Measurements from ENCODE around the gene C11orf65. TPM values are rescaled to one million over a fixed set of nuclear protein-coding genes. Genes with fewer than 3 reads are reported as not detected.

The C11orf65 gene
- polyA plus RNA-seq, 3 donors = not detected

DNA sequence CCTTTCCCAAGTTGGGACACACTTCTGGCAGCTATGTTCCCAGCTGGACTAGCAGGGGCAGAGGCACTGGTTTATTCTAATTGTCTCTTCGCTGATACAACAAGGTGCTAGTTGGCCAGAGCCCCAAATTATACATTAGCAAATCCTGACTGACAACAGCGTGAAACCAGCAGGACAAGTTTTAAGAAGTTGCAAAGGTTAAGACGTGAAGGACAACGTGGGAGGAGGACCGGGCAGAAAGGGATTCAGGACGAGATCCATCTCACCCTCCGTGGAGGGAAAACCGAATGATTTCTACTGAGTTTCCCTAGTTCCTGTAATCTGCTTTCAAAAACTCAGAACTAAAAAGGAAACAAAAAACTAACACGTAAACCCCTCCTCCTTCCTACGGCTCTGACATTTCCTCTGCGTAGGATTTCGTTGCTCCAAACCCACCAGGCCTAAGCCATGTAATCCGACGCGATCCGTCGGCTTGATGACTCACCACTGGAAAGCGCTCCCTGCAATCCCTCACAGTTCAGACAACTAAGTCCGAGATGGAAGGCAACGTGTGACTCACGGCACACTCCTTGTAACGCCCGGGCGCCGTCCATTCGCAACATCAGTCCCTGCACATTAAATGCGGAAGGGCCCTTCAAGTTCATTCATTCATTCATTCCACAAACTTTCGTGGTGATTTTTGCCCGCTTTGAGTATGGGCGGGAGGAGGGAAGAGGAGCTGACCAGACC lies 30.2 kb upstream of the C11orf65 start:
- H3K4me3 ChIP-seq (replicated peaks in 1 of 3; ENCODE audit: low read depth in 2 of 3, low read length in 3 of 3) = peak overlapping the region; percentile 29 to 91 (median 90)
- intact Hi-C loops (cut with micrococcal nuclease) = loop anchor here (2.0 to 10.0 kb wide), 3 partner anchors 31 to 930 kb away; partner anchors contain the start of genes ALKBH8 (in 1 of the 2), ATM (in 1 of the 2), C11orf65 (in 1 of the 2) and NPAT (in 1 of the 2)
- peak overlapping the region; percentile 94 for H2AFZ ChIP-seq (ENCODE audit: insufficient read depth, low read depth, low read length, poor library complexity, severe bottlenecking)
- Mint-ChIP-seq H3K27ac (peak overlapping the region; percentile 96 to 99 (median 98)), H3K9me3 (no peaks in the 10 kb centered on the region), H3K4me1 (peaks cover 12% of the 10 kb centered on the region), H3K4me3 (peak overlapping the region; percentile 87 to 97), H3K27me3 (ENCODE audit: low read depth in 3 of 3) (peaks cover 0 to 4% (median 0%) of the 10 kb centered on the region in 3 donors), H3K36me3 (peaks cover 0 to 2% of the 10 kb centered on the region in 2 donors)
- DNase-seq = peak; percentile 99
- peak overlapping the region; percentile 79 for H3K9ac ChIP-seq (ENCODE audit: insufficient read depth, low read length, poor library complexity, severe bottlenecking)
- H3K4me1 ChIP-seq (ENCODE audit: control insufficient read depth in 1 of 2, insufficient read depth in 2 of 2, low read length in 2 of 2) = peaks cover 12 to 14% of the 10 kb centered on the region in 2 donors
- peak overlapping the region; percentile 52 to 94 for H3K27ac ChIP-seq (ENCODE audit: low read depth in 1 of 2, low read length in 2 of 2)
- H3K4me2 ChIP-seq (replicated peaks; ENCODE audit: extremely low read depth, low read length, poor library complexity, severe bottlenecking) = peak overlapping the region; percentile 99
- H3K27me3 ChIP-seq (ENCODE audit: control insufficient read depth in 2 of 2, insufficient read depth in 2 of 2, low read length in 2 of 2) = no peaks in the 10 kb centered on the region
- H3K79me2 ChIP-seq (ENCODE audit: insufficient read depth, low read length) = peaks cover 4% of the 10 kb centered on the region
- H4K20me1 ChIP-seq (ENCODE audit: insufficient read depth, low read length) = no peaks in the 10 kb centered on the region
- TF ChIP-seq, protein P1, sequence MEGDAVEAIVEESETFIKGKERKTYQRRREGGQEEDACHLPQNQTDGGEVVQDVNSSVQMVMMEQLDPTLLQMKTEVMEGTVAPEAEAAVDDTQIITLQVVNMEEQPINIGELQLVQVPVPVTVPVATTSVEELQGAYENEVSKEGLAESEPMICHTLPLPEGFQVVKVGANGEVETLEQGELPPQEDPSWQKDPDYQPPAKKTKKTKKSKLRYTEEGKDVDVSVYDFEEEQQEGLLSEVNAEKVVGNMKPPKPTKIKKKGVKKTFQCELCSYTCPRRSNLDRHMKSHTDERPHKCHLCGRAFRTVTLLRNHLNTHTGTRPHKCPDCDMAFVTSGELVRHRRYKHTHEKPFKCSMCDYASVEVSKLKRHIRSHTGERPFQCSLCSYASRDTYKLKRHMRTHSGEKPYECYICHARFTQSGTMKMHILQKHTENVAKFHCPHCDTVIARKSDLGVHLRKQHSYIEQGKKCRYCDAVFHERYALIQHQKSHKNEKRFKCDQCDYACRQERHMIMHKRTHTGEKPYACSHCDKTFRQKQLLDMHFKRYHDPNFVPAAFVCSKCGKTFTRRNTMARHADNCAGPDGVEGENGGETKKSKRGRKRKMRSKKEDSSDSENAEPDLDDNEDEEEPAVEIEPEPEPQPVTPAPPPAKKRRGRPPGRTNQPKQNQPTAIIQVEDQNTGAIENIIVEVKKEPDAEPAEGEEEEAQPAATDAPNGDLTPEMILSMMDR (IDR thresholded peaks at IDR 0.05) = no peak
- no peaks in the 10 kb centered on the region for H3K9me3 ChIP-seq (replicated peaks in 1 of 2; ENCODE audit: control insufficient read depth in 1 of 2, insufficient read depth in 1 of 2, low read length in 2 of 2)
- WGBS (ENCODE audit: insufficient coverage) = 0% methylated on average over 19 of the region's 30 CpGs
- H3K36me3 ChIP-seq (replicated peaks in 1 of 2; ENCODE audit: control insufficient read depth in 1 of 2, insufficient read depth in 2 of 2, low read length in 2 of 2) = no peaks in the 10 kb centered on the region

DNA sequence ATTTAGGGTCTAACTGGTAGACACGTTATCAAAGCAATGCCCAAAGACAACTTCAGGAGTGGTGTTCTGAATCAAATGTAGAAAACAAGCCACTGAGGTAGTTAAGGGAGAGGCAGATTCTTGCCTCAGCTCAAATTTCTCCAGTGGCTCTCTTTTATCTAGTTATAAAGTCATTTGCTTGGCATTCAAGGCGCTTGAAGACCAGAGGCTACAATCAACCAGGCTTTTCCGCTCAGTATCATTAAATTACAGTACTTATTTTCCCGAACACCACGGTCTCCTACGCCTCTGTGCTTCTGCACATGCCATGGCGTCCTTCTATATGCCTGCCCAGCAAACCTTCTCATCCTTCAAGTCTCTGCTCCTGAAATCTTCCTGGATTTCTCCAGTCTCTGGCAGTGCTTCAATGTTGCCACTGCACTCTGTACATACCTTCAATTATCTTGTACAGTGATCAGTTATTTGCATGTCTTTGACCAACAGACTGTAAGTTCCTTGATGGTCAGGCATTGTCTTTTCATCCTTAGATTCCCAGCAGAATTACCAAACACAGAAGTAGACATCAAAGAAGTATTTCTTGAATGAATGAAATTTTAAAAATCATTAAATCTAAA lies 29.4 kb upstream of the C11orf65 start:
- Mint-ChIP-seq H3K4me1 (peaks cover 12% of the 10 kb centered on the region), H3K4me3 (peak overlapping the region; percentile 87 to 97), H3K36me3 (peaks cover 0 to 2% of the 10 kb centered on the region in 2 donors), H3K27me3 (ENCODE audit: low read depth in 3 of 3) (peaks cover 0 to 4% (median 0%) of the 10 kb centered on the region in 3 donors), H3K27ac (peak overlapping the region; percentile 96 to 99 (median 98)), H3K9me3 (no peaks in the 10 kb centered on the region)
- H3K79me2 ChIP-seq (ENCODE audit: insufficient read depth, low read length) = peaks cover 4% of the 10 kb centered on the region
- intact Hi-C loops (cut with micrococcal nuclease) = loop anchor here (2.0 to 10.0 kb wide), 3 partner anchors 30 to 929 kb away; partner anchors contain the start of genes ALKBH8 (in 1 of the 2), ATM (in 1 of the 2), C11orf65 (in 1 of the 2) and NPAT (in 1 of the 2)
- H3K9me3 ChIP-seq (replicated peaks in 1 of 2; ENCODE audit: control insufficient read depth in 1 of 2, insufficient read depth in 1 of 2, low read length in 2 of 2) = no peaks in the 10 kb centered on the region
- H3K9ac ChIP-seq (ENCODE audit: insufficient read depth, low read length, poor library complexity, severe bottlenecking) = peak overlapping the region; percentile 79
- peaks cover 12 to 14% of the 10 kb centered on the region in 2 donors for H3K4me1 ChIP-seq (ENCODE audit: control insufficient read depth in 1 of 2, insufficient read depth in 2 of 2, low read length in 2 of 2)
- H4K20me1 ChIP-seq (ENCODE audit: insufficient read depth, low read length) = no peaks in the 10 kb centered on the region
- peak overlapping the region; percentile 52 to 94 for H3K27ac ChIP-seq (ENCODE audit: low read depth in 1 of 2, low read length in 2 of 2)
- no peaks in the 10 kb centered on the region for H3K27me3 ChIP-seq (ENCODE audit: control insufficient read depth in 2 of 2, insufficient read depth in 2 of 2, low read length in 2 of 2)
- TF ChIP-seq, protein P1 (IDR thresholded peaks at IDR 0.05) = no peak
- no peak for DNase-seq
- peak overlapping the region; percentile 99 for H3K4me2 ChIP-seq (replicated peaks; ENCODE audit: extremely low read depth, low read length, poor library complexity, severe bottlenecking)
- 98% methylated on average over 6 of the region's 7 CpGs for WGBS (ENCODE audit: insufficient coverage)
- H3K36me3 ChIP-seq (replicated peaks in 1 of 2; ENCODE audit: control insufficient read depth in 1 of 2, insufficient read depth in 2 of 2, low read length in 2 of 2) = no peaks in the 10 kb centered on the region
- H3K4me3 ChIP-seq (replicated peaks in 1 of 3; ENCODE audit: low read depth in 2 of 3, low read length in 3 of 3) = peak overlapping the region; percentile 29 to 91 (median 90)
- H2AFZ ChIP-seq (ENCODE audit: insufficient read depth, low read depth, low read length, poor library complexity, severe bottlenecking) = peak overlapping the region; percentile 94

All from CD14-positive monocyte (primary cell).